Left ventricle myocardium inferior (tissue), 1 donor: ENCODE results near the gene NR6A1. TPM values are rescaled to one million over a fixed set of nuclear protein-coding genes. Genes with fewer than 3 reads are reported as not detected.

Source experiments
- DNase-seq: peaks from one replicate; pipeline ENCODE4 v3.0.0-alpha.2; 2020
- H3K27ac ChIP-seq: fragments of 200-600 bp; replicated peaks from 2 replicates; pipeline ENCODE4 v1.8.0; 2021
- H3K27me3 ChIP-seq: fragments of 200-600 bp; 2 replicates; pipeline ENCODE4 v1.8.0; 2021; ENCODE audit warnings: low read depth
- H3K36me3 ChIP-seq: fragments of 200-600 bp; 2 replicates; pipeline ENCODE4 v1.8.0; 2021
- H3K4me1 ChIP-seq: fragments of 200-600 bp; 2 replicates; pipeline ENCODE4 v1.8.0; 2021
- H3K4me3 ChIP-seq: fragments of 200-600 bp; 2 replicates; pipeline ENCODE4 v1.8.0; 2021; ENCODE audit warnings: mild to moderate bottlenecking, moderate library complexity
- H3K9me3 ChIP-seq: fragments of 200-600 bp; replicated peaks from 2 replicates; pipeline ENCODE4 v1.8.0; 2021
- intact Hi-C: fragments of 100-400 bp; cut with micrococcal nuclease; formaldehyde crosslinking; loops from one replicate; pipeline ENCODE4 v1.11.0; 2022
- total RNA-seq: library from RNA; stranded (reverse); fragmentation: NEBNext Ultra II Directional; extraction: Animal tissue kit (Norgen Biotek cat#: 25700); gene quantifications from one replicate; pipeline ENCODE4 v1.2.1, GENCODE V29; 2021
- TF ChIP-seq, protein P1 (sequence below): fragments of 200-600 bp; IDR thresholded peaks from 2 replicates; pipeline ENCODE4 v1.8.0; 2021; ENCODE audit warnings: antibody characterized with exemption, mild to moderate bottlenecking, borderline replicate concordance
- donor health status: DM: no; HTN: yes; CAD: no; lungs with severe emphysema.

The NR6A1 gene
- total RNA-seq, 1 donor from 2014 or later: 1.0 TPM

DNA sequence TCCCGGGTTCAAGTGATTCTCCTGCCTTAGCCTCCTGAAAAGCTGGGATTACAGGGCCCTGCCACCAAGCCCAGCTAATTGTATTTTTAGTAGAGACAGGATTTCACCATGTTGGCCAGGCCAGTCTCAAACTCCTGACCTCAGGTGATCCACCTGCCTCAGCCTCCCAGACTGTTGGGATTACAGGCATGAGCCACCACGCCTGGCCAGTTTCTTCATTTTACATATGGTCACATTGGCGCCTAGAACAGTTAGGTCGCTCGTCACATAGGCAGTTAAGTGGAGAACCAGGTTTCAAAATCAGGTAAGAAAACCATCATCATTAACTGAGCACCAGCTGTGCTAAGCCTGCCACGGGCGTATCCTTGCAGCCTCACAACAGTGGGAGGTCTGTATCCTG, 41.9 kb upstream of the NR6A1 start:
- no peaks in the 10 kb centered on the region for H3K27me3 ChIP-seq
- DNase-seq: no peak
- TF ChIP-seq, protein P1, sequence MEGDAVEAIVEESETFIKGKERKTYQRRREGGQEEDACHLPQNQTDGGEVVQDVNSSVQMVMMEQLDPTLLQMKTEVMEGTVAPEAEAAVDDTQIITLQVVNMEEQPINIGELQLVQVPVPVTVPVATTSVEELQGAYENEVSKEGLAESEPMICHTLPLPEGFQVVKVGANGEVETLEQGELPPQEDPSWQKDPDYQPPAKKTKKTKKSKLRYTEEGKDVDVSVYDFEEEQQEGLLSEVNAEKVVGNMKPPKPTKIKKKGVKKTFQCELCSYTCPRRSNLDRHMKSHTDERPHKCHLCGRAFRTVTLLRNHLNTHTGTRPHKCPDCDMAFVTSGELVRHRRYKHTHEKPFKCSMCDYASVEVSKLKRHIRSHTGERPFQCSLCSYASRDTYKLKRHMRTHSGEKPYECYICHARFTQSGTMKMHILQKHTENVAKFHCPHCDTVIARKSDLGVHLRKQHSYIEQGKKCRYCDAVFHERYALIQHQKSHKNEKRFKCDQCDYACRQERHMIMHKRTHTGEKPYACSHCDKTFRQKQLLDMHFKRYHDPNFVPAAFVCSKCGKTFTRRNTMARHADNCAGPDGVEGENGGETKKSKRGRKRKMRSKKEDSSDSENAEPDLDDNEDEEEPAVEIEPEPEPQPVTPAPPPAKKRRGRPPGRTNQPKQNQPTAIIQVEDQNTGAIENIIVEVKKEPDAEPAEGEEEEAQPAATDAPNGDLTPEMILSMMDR: no peak
- peaks cover 7% of the 10 kb centered on the region for H3K36me3 ChIP-seq
- intact Hi-C loops: no loop called here
- H3K4me1 ChIP-seq: peaks cover 6% of the 10 kb centered on the region
- H3K4me3 ChIP-seq: no peak overlapping the region
- H3K9me3 ChIP-seq: no peaks in the 10 kb centered on the region
- peak overlapping the region; percentile 23 for H3K27ac ChIP-seq

DNA sequence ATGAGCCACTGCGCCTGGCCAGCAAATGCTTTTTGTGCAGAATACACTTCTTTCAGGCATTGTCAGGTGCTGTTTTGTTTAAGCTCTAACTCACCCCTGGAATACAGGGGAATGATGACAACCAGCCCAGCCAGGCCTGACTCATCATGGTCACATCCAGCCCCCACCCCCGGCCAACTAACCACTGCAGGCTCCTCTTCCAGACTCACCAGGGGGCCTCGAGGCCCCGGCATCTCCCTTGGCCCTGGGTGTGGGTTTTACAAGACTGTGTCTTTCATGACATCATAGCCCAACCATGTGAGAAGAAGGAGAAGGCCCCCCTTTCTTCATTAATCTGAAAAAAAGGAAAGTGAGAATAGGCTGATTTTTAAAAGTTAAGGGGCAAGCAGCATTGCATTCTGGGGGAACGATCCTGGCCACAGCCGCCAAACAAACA, 41.3 kb upstream of the NR6A1 start:
- H3K36me3 ChIP-seq: peaks cover 7% of the 10 kb centered on the region
- peaks cover 6% of the 10 kb centered on the region for H3K4me1 ChIP-seq
- H3K27ac ChIP-seq: peak overlapping the region; percentile 63
- DNase-seq: peak; percentile 48
- H3K27me3 ChIP-seq: no peaks in the 10 kb centered on the region
- H3K4me3 ChIP-seq: no peak overlapping the region
- TF ChIP-seq, protein P1: no peak
- intact Hi-C loops: no loop called here
- no peaks in the 10 kb centered on the region for H3K9me3 ChIP-seq

DNA sequence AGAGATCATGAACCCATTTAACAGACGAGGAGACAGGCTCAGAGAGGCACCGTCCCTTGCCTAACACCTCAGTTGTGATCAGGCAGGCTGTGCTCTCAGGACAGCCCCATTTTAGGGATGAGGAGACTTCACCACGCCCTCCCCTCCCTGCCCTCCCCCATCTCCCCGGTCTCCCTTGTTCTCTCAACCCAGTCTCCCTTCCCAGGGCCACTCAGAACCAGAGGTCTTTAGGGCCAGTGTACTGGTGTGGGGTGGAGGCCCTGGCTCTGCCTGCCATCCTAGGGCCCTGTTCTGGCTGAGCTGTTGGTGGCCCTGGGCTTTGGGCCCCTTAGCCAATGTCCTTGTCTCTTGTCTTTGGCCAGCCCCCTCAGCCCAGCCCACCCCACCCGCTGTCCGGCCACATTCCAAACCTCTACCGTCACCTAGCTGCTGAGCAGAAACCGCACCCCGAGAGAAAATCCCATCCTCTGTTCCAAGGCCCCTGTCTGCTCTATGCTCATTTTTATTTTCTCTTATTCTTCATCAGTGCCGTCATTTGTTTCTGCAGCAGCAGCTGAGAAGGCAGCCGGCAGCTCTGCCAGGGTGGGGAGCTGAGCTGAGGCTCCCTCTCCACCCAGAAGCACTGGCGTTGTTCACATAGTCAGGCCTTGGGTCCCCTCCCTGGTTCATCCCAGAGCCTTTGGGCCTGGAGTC, 39.7 kb upstream of the NR6A1 start:
- Histone ChIP-seq H3K4me1 (peaks cover 6% of the 10 kb centered on the region), H3K36me3 (peaks cover 7% of the 10 kb centered on the region), H3K9me3 (no peaks in the 10 kb centered on the region), H3K27ac (peak overlapping the region; percentile 63), H3K27me3 (no peaks in the 10 kb centered on the region), H3K4me3 (no peak overlapping the region)
- TF ChIP-seq, protein P1: no peak
- DNase-seq: no peak
- intact Hi-C loops: no loop called here

DNA sequence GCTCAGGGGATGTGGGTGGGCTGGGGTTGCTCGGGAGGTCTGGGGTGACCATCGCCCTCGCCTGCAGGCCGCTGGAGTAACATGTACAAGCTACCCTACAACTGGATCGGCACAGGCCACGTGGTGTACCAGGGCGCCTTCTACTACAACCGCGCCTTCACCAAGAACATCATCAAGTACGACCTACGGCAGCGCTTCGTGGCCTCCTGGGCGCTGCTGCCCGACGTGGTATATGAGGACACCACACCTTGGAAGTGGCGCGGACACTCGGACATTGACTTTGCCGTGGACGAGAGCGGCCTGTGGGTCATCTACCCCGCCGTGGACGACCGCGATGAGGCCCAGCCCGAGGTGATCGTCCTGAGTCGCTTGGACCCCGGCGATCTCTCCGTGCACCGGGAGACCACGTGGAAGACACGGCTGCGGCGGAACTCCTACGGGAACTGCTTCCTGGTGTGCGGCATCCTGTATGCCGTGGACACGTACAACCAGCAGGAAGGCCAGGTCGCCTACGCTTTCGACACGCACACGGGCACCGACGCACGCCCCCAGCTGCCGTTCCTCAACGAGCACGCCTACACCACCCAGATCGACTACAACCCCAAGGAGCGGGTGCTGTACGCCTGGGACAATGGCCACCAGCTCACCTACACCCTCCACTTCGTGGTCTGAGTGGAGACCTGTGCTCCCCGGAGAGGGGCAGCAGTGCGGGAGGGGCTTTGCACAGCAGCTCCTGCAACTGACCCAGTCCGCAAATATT, 38.8 kb upstream of the NR6A1 start:
- TF ChIP-seq, protein P1: no peak
- no peaks in the 10 kb centered on the region for H3K9me3 ChIP-seq
- intact Hi-C loops: no loop called here
- H3K27me3 ChIP-seq: no peaks in the 10 kb centered on the region
- H3K4me1 ChIP-seq: peaks cover 6% of the 10 kb centered on the region
- peaks cover 7% of the 10 kb centered on the region for H3K36me3 ChIP-seq
- no peak overlapping the region for H3K4me3 ChIP-seq
- no peak for DNase-seq
- peak overlapping the region; percentile 63 for H3K27ac ChIP-seq

DNA sequence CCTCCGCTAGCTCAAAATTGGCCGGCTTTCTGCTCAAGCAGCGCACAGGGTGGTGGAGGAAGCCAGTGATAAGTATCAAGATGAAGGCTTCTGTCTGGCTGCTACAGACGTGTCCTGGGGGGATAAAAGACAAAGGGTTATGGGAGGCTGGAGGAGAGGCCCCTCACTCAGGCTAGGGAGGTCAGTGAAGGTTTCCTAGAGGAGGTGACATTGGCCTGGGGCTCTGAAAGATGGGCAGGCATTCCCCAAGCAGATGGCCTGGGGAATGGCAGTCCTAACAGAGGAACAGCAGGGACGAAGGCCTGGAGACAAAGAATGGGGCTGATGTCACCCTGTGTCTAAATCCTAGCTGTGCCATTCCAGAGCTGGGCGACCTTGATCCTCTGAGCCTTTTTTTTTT, 38.1 kb upstream of the NR6A1 start:
- peaks cover 6% of the 10 kb centered on the region for H3K4me1 ChIP-seq
- no peaks in the 10 kb centered on the region for H3K27me3 ChIP-seq
- H3K4me3 ChIP-seq: no peak overlapping the region
- peaks cover 7% of the 10 kb centered on the region for H3K36me3 ChIP-seq
- TF ChIP-seq, protein P1: no peak
- no peaks in the 10 kb centered on the region for H3K9me3 ChIP-seq
- no peak for DNase-seq
- intact Hi-C loops: no loop called here
- H3K27ac ChIP-seq: no peak overlapping the region
